ENCODE data around the gene TCF19. TPM values are rescaled to one million over a fixed set of nuclear protein-coding genes. Genes with fewer than 3 reads are reported as not detected.
"Not testable (repeated sequence)": the region's sequence is repeated elsewhere in the genome, so short reads cannot be mapped to it uniquely, and the experiment has no call there.

TCF19 gene
- polyA plus RNA-seq, 6 donors from 2014 or later = 8.4 to 12.3 (median 11.5) TPM

DNA sequence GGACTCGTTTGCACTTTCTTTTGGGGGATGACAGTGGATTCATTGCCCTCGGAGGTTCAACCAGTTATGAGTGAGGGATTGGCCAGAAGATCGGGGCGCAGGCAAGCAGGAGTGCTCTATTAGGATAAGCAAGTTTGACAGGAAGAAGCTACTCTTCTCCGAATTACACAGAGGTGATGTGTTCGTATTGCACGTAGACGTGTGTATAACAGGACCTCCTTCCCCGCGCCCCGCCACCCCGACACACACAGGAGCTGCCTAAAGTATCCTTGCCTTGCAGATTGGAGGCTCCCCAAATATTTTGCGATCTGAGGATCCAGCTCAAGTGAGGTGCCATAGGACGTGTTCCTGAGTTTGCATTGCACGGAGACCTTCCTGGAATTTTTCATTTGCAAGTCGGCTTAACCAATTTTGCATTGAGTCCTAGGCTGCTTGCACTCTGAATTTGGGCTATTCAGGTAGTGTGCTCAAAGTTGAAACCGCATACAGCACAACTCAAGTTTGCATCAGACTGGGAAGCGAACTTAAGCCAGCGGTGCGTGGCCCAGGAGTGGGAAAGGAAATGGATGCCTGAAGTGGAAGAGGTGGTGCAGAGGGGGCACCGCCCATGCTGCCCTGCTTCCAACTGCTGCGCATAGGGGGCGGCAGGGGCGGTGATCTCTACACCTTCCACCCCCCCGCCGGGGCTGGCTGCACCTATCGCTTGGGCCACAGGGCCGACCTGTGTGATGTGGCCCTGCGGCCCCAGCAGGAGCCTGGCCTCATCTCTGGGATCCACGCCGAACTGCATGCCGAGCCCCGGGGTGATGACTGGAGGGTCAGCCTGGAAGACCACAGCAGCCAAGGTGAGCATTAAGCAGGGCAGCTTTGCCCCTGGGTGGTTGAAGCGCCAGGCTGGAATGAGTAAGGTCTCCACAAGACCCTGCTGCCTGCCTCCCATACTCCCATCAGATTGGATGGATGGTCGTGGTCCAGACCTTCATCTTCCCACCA is 770 bp downstream of the TCF19 start:
- Mint-ChIP-seq H3K4me3 (peak overlapping the region; percentile 88 to 99 (median 92)), H3K27me3 (no peaks in the 10 kb centered on the region), H3K4me1 (peaks cover 24 to 28% (median 26%) of the 10 kb centered on the region in 3 donors), H3K27ac (peak overlapping the region; percentile 8 to 93 (median 86)), H3K36me3 (no peaks in the 10 kb centered on the region), H3K9me3 (no peaks in the 10 kb centered on the region)
- no peak for ATAC-seq (ENCODE audit: low read depth in 2 of 2)
- DNase-seq = no peak

DNA sequence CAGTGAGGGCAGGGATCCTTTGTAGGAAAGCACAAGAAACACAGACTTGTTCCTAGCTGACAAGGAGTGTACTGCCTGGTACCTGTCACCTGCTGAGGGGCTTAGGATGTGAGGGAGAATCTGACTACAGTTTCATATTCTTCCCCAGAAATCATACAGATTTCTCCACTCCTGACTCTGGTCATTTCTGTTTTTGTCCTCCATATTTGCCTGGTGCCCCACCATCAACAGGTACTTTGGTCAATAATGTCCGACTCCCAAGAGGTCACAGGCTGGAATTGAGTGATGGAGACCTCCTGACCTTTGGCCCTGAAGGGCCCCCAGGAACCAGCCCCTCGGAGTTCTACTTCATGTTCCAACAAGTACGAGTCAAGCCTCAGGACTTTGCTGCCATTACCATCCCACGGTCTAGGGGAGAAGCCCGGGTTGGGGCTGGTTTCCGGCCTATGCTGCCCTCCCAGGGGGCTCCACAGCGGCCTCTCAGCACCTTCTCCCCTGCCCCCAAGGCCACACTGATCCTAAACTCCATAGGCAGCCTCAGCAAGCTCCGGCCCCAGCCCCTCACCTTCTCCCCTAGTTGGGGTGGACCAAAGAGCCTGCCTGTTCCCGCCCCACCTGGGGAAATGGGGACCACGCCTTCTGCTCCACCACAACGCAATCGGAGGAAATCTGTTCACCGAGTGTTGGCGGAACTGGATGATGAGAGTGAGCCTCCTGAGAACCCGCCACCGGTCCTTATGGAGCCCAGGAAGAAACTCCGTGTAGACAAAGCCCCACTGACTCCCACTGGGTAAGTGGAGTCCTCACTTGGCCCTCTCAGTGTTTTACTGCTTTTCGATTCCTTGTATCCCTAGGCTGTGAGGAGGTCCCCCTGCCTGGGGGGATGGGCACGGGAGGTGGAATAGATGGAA is 3.1 kb downstream of the TCF19 start:
- H3K4me1 Mint-ChIP-seq = peaks cover 32 to 36% (median 32%) of the 10 kb centered on the region in 3 donors
- no peaks in the 10 kb centered on the region for H3K27me3 Mint-ChIP-seq
- H3K27ac Mint-ChIP-seq = peak overlapping the region in 1 of 6 donors; percentile 49
- H3K9me3 Mint-ChIP-seq = no peaks in the 10 kb centered on the region
- no peaks in the 10 kb centered on the region for H3K36me3 Mint-ChIP-seq
- no peak for ATAC-seq (ENCODE audit: low read depth in 2 of 2)
- DNase-seq = no peak
- peak overlapping the region in 2 of 8 donors; percentile 56 to 76 for H3K4me3 Mint-ChIP-seq

DNA sequence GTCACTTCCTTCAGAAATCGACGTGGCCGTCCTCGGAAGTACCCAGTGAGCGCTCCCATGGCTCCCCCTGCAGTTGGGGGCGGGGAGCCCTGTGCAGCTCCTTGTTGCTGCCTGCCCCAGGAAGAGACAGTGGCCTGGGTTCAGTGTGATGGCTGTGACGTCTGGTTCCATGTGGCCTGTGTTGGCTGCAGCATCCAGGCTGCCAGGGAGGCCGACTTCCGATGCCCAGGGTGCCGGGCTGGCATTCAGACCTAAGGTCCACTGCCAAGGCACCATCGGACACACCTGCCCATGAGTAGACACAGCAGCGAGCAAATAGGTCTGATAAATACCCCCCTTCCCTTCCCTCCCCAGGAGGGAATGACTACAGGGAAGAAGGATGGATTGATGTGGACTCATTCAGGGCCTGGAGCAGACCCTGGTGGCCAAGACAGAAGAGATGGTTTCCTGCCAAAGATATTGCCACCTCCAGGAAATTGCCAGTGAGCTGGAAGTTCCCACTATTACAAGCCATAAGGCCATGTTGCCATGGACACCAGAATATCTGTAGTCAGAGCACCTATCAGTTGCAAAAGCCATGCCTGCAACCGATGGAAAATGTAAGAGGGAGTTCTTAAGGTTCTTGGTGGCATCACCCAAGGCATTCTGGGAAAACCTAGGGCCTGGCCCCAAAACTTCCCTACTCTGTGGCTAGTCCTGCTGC is 4.2 kb downstream of the TCF19 start:
- ATAC-seq (ENCODE audit: low read depth in 2 of 2) (no peak), DNase-seq (no peak)
- Mint-ChIP-seq H3K27ac (no peak overlapping the region), H3K4me1 (peaks cover 24 to 26% (median 24%) of the 10 kb centered on the region in 3 donors), H3K36me3 (no peaks in the 10 kb centered on the region), H3K9me3 (no peaks in the 10 kb centered on the region), H3K27me3 (no peaks in the 10 kb centered on the region), H3K4me3 (no peak overlapping the region)

DNA sequence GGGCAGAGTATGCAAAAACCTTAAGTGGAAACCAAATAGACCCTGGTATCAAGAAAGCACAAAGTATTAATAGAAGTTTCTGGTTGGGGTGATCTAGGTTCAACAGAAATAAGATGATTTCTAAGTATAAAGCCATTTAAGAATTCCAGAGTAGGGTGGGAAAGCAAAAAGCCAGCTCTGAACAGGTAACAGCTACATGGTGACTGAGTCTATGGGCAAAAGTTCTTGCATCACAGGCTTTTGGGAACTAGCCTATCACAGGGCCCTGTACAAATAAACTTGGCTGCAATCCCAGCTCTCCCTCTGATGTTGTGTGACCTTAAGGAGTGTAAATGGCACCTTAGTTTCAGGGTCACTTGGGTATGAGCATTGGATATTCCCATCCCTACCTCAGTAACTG is 5.5 kb downstream of the TCF19 start:
- DNase-seq (no peak), ATAC-seq (ENCODE audit: low read depth in 2 of 2) (no peak)
- Mint-ChIP-seq H3K36me3 (no peaks in the 10 kb centered on the region), H3K9me3 (no peaks in the 10 kb centered on the region), H3K4me3 (no peak overlapping the region), H3K27me3 (no peaks in the 10 kb centered on the region), H3K27ac (no peak overlapping the region), H3K4me1 (peaks cover 11 to 14% (median 11%) of the 10 kb centered on the region in 3 donors)

DNA sequence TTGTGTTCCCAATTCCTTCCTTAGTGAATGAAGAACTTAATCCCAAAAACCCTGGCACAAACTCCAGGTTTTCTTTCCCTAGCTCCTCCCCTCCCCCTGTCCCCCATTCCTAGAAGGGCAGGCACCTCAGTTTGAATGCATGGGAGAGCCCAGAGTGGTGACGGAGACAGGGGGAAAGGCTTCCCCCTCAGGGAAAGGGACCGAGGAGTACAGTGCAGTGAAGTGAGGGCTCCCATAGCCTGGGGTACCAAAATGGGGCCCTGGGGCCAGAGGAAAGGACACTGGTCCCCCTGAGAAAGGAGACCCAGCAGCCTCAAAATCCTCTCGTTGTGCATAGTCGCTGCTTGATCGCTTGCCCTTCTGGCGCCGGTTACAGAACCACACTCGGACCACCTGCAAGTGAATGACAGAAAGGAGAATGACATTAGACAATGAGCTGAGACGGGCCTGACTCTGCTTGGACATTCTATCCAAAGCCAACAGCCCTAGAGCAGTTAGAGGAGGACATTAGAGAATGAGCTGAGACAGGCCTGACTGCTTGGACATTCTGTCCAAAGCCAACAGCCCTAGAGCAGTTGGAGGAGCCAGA is 6.2 kb downstream of the TCF19 start:
- H3K9me3 Mint-ChIP-seq; H3K4me3 Mint-ChIP-seq; H3K27me3 Mint-ChIP-seq; H3K36me3 Mint-ChIP-seq; DNase-seq; ATAC-seq (ENCODE audit: low read depth in 2 of 2): not testable (repeated sequence)
- Mint-ChIP-seq H3K27ac (peak overlapping the region in 2 of 6 donors; percentile 17 to 81), H3K4me1 (peaks cover 6 to 11% (median 10%) of the 10 kb centered on the region in 3 donors)

DNA sequence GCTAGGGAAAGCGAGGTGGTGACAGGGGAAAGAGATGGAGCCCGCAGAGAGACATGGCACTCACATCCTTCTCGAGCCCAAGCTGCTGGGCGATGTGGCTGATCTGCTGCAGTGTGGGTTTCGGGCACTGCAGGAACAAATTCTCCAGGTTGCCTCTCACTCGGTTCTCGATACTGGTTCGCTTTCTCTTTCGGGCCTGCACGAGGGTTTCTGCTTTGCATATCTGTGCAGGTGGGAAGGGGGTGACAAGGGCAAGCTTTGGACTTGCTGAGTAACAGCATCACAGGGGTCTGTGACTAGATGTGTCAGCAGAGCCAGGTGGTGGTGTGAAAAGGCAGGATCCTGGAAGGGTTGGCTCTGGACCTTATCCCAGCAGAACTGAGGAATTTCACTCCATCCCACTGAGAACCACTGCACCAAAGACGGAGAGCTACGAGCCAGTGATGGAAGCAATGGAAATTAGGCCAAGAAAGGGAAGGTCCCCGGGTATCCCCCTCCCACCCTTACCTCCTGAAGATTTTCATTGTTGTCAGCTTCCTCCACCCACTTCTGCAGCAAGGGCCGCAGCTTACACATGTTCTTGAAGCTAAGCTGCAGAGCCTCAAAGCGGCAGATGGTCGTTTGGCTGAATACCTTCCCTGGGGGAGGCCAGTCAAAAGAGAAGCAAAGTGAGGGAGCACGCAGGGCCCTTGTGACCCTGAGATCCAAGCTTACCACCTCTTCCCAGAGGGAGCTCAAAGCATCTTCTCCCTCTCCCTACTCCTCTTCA is 6.9 kb downstream of the TCF19 start:
- H3K27ac Mint-ChIP-seq = peak overlapping the region in 3 of 6 donors; percentile 17 to 81 (median 73)
- not testable (repeated sequence) for H3K9me3 Mint-ChIP-seq, H3K27me3 Mint-ChIP-seq, DNase-seq, H3K36me3 Mint-ChIP-seq
- H3K4me3 Mint-ChIP-seq = peak overlapping the region in 2 of 8 donors; percentile 7 to 30
- peaks cover 6 to 10% (median 8%) of the 10 kb centered on the region in 3 donors for H3K4me1 Mint-ChIP-seq
- ATAC-seq (ENCODE audit: low read depth in 2 of 2) = peak; percentile 77 to 88

DNA sequence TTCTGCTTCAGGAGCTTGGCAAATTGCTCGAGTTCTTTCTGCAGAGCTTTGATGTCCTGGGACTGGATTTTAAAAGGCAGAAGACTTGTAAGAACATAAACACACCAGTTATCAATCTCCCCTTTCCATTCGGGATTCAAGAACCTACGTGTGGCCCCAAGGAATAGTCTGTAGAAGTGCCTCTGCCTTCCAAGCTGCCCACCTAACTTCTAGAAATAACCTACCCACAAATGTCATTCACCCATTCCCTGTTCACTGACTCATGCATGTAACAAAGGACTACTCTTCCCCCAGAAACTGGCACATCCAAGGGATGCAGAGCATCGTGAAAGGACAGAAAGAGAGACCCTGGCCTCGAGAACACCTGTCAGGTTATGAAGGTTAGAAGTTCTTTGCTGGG is 7.6 kb downstream of the TCF19 start:
- Mint-ChIP-seq H3K27me3 (no peaks in the 10 kb centered on the region), H3K9me3 (no peaks in the 10 kb centered on the region), H3K4me1 (peaks cover 6 to 10% (median 8%) of the 10 kb centered on the region in 3 donors), H3K4me3 (no peak overlapping the region), H3K27ac (peak overlapping the region in 2 of 6 donors; percentile 30 to 62), H3K36me3 (no peaks in the 10 kb centered on the region)
- ATAC-seq (ENCODE audit: low read depth in 2 of 2) (no peak), DNase-seq (no peak)

DNA sequence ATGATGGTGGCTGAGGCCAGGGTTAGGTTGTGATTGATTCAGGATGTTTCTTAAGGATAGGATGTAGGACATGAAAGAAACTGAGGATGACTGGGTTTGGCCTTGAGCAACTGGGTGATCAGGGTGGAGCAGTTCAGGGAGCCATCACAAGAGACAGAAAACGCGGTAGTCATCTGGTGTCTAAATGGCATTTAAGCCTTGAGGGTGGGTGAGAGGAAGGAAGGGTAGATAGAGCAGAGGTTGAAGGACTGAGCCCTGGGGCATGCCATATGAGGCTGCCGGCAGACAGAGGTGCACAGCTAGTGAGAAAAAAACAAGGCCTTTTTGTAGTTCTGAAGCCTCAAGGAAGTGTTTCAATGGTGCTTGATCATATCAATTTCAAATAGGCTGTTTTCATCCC is 10.2 kb downstream of the TCF19 start:
- Mint-ChIP-seq H3K27ac (peak overlapping the region in 3 of 6 donors; percentile 17 to 88 (median 70)), H3K27me3 (no peaks in the 10 kb centered on the region), H3K9me3 (no peaks in the 10 kb centered on the region), H3K4me1 (peaks cover 6 to 10% (median 8%) of the 10 kb centered on the region in 3 donors), H3K4me3 (no peak overlapping the region), H3K36me3 (no peaks in the 10 kb centered on the region)
- ATAC-seq (ENCODE audit: low read depth in 2 of 2) (no peak), DNase-seq (no peak)

DNA sequence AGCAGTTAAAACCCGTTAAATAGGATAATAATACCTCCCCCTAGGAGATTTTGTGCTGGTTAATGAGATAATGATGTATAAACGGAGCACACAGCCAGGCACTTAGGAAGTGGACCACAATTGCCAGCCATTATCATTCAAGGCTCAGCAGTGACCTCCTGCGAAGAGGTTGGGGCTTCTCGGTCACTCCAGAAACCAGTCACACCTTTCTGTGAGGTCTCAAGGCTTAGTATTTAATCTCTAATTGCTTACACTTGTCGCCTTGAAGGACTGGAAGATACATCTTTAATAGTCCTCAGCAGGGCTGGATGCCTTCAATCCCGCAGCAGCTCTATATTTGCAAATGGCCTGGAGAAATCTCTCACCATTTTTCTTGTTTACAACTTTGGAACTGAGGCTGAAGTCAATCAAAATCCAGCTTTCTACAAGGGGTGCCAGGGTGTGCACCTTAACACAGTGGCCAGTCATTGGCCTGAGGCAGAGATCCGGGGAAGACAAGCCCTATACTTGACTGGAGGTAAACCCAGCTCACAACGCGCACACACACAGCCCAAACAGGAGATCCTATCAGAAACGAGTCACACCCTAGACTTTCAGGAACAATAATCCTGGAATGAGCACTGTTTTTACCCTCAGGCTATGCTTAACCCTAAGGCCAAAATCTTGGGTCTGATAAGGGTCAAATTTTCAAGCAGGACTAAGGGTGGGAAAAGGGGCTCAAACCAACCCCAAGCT is 10.9 kb downstream of the TCF19 start:
- ATAC-seq (ENCODE audit: low read depth in 2 of 2) (no peak), DNase-seq (no peak)
- H3K4me1 Mint-ChIP-seq = peaks cover 6 to 10% (median 8%) of the 10 kb centered on the region in 3 donors
- no peak overlapping the region for H3K27ac Mint-ChIP-seq
- no peaks in the 10 kb centered on the region for H3K36me3 Mint-ChIP-seq
- no peak overlapping the region for H3K4me3 Mint-ChIP-seq
- H3K27me3 Mint-ChIP-seq = no peaks in the 10 kb centered on the region
- no peaks in the 10 kb centered on the region for H3K9me3 Mint-ChIP-seq

DNA sequence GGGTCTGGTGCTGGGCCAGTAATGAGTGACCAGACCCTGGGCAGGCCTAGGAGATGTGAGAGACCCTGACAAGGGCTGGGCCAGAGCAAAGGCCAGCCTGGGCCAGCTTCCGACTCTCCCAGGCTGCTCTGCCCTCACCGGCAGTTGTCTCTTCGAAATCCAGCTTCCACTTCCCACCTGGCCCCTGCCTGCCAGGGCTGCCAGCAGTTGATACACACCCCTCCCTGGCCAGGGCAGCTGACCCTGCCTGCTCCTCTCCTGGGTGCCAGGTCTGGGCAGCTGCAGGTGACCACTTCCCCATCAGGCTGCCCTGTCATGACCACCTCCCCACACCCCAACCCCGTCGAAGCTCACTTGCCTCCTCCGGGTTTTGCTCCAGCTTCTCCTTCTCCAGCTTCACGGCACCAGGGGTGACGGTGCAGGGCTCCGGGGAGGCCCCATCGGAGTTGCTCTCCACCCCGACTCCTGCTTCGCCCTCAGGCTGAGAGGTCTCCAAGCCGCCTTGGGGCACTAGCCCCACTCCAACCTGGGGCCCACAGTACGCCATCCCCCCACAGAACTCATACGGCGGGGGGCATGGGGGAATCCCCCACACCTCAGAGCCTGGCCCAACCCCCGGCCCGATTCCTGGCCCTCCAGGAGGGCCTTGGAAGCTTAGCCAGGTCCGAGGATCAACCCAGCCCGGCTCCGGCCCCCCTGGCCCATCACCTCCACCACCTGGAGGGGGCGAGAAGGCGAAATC is 11.6 kb downstream of the TCF19 start:
- DNase-seq; H3K9me3 Mint-ChIP-seq; H3K36me3 Mint-ChIP-seq; H3K4me3 Mint-ChIP-seq; H3K27ac Mint-ChIP-seq; ATAC-seq (ENCODE audit: low read depth in 2 of 2); H3K27me3 Mint-ChIP-seq; H3K4me1 Mint-ChIP-seq: not testable (repeated sequence)

DNA sequence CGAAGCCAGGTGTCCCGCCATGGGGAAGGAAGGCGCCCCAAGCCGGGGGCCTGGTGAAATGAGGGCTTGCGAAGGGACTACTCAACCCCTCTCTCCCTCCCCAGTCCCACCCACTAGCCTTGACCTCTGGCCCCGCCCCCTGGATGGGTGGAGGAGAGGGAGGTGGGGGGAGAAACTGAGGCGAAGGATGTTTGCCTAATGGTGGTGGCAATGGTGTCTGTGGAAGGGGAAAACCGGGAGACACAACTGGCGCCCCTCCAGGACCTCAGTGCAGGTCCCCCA is 12.2 kb downstream of the TCF19 start, which contains the start of gene POU5F1:
POU5F1 (minus strand) TSS at position 83 of the 282 bp plus-strand sequence; CDS start at position 21, 62 bp downstream.
- peak within 1 kb of the TSS in 2 of 6 donors; percentile 44 to 59 for H3K27ac Mint-ChIP-seq
- no peak for DNase-seq
- H3K36me3 Mint-ChIP-seq = no peaks in the 10 kb centered on the region
- no peaks in the 10 kb centered on the region for H3K9me3 Mint-ChIP-seq
- no peaks in the 10 kb centered on the region for H3K4me1 Mint-ChIP-seq
- H3K27me3 Mint-ChIP-seq = no peaks in the 10 kb centered on the region
- no peak within 1 kb of the TSS for H3K4me3 Mint-ChIP-seq
- no peak for ATAC-seq (ENCODE audit: low read depth in 2 of 2)
